ENCODE results near the gene KLHL40. TPM values are rescaled to one million over a fixed set of nuclear protein-coding genes. Genes with fewer than 3 reads are reported as not detected.
A peak's percentile ranks its signal among the peaks of the same experiment; 100 is the strongest.

The KLHL40 gene
- total and polyA plus RNA-seq, 9 of the 15 experiments (the other 6 are each of a cell fraction or from before 2014, with no cell fraction given): not detected

GRCh38 chr3:42684632-42685362 is 540 bp upstream of the KLHL40 start:
- no peak for DNase-seq (ENCODE audit: extremely low read depth in 1 of 4, low spot score in 3 of 4)
- FAIRE-seq: no peak
- WGBS (ENCODE audit: insufficient coverage, low coverage, missing lambda C conversion rate): 12% methylated on average over 7 of the region's 7 CpGs
- Histone ChIP-seq H3K36me3 (ENCODE audit: control insufficient read depth, insufficient read depth, low read length) (no peaks in the 10 kb centered on the region), H3K9me3 (replicated peaks; ENCODE audit: control insufficient read depth, insufficient read depth, low read depth, low read length) (no peaks in the 10 kb centered on the region), H3K4me1 (replicated peaks in 1 of 2; ENCODE audit: control insufficient read depth in 2 of 2, insufficient read depth in 2 of 2, low read length in 2 of 2) (peaks cover 3 to 26% of the 10 kb centered on the region in 2 experiments; a peak in 3 of 5 replicates), H3K9ac (ENCODE audit: insufficient read depth in 1 of 2, low read depth in 2 of 2, low read length in 2 of 2) (peak overlapping the region in 1 of 2 experiments; percentile 38; a peak in 1 of 4 replicates), H2AFZ (ENCODE audit: low read depth, low read length) (peak overlapping the region; percentile 42; the same call in 1 of the 2 replicates), H3K27me3 (ENCODE audit: control insufficient read depth in 2 of 2, insufficient read depth in 2 of 2, low read length in 2 of 2) (peaks cover 34 to 61% of the 10 kb centered on the region in 2 experiments), H3K4me2 (ENCODE audit: insufficient read depth, low read length) (no peak overlapping the region), H3K4me3 (no peak overlapping the region), H4K20me1 (replicated peaks; ENCODE audit: control insufficient read depth, insufficient read depth, low read length) (0 out of 2 replicates have a peak, but pooled peaks cover 6% of the 10 kb centered on the region), H3K79me2 (ENCODE audit: control insufficient read depth, insufficient read depth, low read length) (no peaks in the 10 kb centered on the region), H3K27ac (ENCODE audit: extremely low read depth, low read depth, low read length) (no peak overlapping the region), H3K9me1 (ENCODE audit: control insufficient read depth, insufficient read depth, low read length) (peaks cover 5% of the 10 kb centered on the region)
- BruUV-seq (replicated peaks): no TSS peak
- POLR2A ChIA-PET: interaction anchor here (0.5 to 1.3 kb wide), 5 partner anchors 12 to 257 kb away, joined by 3 to 4 read pairs (median 4); no protein-coding TSS in a partner anchor
- TF ChIP-seq PHF20 (IDR thresholded peaks at IDR 0.05; ENCODE audit: partially characterized antibody) (no peak), FOXA3 (CRISPR knock-in tag; conservative IDR thresholded peaks at IDR 0.05 in 1 of 2, IDR thresholded peaks at IDR 0.05 in 1 of 2) (peak in 1 of 2 experiments; percentile 71; a peak in 1 of 4 replicates), ZNF124 (CRISPR knock-in tag; IDR thresholded peaks at IDR 0.05) (no peak), NR0B1 (IDR thresholded peaks at IDR 0.05; ENCODE audit: partially characterized antibody) (no peak), ZNF282 (CRISPR knock-in tag; IDR thresholded peaks at IDR 0.05) (no peak), TFAP4 (CRISPR knock-in tag; IDR thresholded peaks at IDR 0.05; ENCODE audit: borderline replicate concordance) (no peak)
- intact Hi-C loops (cut with micrococcal nuclease) (no loop called here), in situ Hi-C loops (cut with MboI) (no loop called here)
- ATAC-seq: no peak
- CTCF ChIA-PET (ENCODE audit: low intra/inter-chr PET ratio): interaction anchor here (1.7 kb wide), 1 partner anchor 96 kb away, joined by 6 read pairs; no protein-coding TSS in a partner anchor
